ENCODE results near the gene PTPRM. TPM values are rescaled to one million over a fixed set of nuclear protein-coding genes. Genes with fewer than 3 reads are reported as not detected.

PTPRM gene
- total and polyA plus RNA-seq, 2 of the 4 experiments (the other 2 are of a cell fraction), result 28.3 to 51.2 TPM

DNA sequence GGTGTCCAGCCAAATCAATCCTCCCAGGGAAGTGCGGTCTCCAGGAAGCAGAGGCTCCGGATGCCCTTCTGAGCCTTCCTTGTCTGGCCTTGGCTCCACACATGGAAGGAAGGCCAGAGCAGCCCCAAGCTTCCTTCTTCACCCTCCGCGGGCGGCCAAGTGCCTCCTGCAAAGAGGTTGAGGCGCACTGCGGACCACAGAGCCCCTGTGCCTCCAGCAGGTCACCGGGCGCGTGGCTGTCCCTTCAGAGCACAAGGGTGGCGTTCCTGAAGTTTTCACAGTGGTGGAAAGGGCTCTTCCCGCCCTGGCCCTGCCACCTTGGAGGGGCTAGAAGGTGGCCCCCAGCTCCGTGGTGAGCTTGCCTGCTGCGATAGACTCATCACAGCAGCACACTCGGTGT lies 866.2 kb downstream of the PTPRM start:
- no peaks in the 10 kb centered on the region for H3K4me1 ChIP-seq (ENCODE audit: control insufficient read depth, insufficient read depth, low read length)
- no peak for ATAC-seq (ENCODE audit: low read depth)
- H3K9me3 ChIP-seq (ENCODE audit: control insufficient read depth, insufficient read depth, low read length), result no peaks in the 10 kb centered on the region
- H3K36me3 ChIP-seq (ENCODE audit: control insufficient read depth, insufficient read depth, low read length), result no peaks in the 10 kb centered on the region
- H3K23ac ChIP-seq (ENCODE audit: low read depth, low read length), result no peak overlapping the region
- dilution Hi-C loops (cut with HindIII; ENCODE audit: low sequenced_read_pairs, unreplicated experiment), result no loop called here
- H2AK5ac ChIP-seq (ENCODE audit: low read depth, low read length), result no peak overlapping the region
- BruUV-seq (replicated peaks), result no TSS peak
- H4K20me1 ChIP-seq (ENCODE audit: insufficient read depth, low read length), result no peaks in the 10 kb centered on the region
- no peak overlapping the region for H3K27ac ChIP-seq (ENCODE audit: insufficient read depth, low read length)
- in situ Hi-C loops (cut with MboI; ENCODE audit: low sequenced_read_pairs), result no loop called here
- H3K9ac ChIP-seq (ENCODE audit: low read depth, low read length), result no peak overlapping the region
- H2BK120ac ChIP-seq (ENCODE audit: low read depth, low read length), result no peak overlapping the region
- H3K79me1 ChIP-seq (ENCODE audit: low read depth in 1 of 2, low read length in 2 of 2), result no peaks in the 10 kb centered on the region
- no peak overlapping the region for H3K56ac ChIP-seq (ENCODE audit: extremely low read depth, insufficient read depth, low read length)
- no peak overlapping the region for H4K8ac ChIP-seq (ENCODE audit: low read depth in 2 of 2, low read length in 2 of 2)
- no peak overlapping the region for H3K4me2 ChIP-seq (ENCODE audit: low read depth, low read length)
- no peak overlapping the region for H2BK15ac ChIP-seq (ENCODE audit: low read depth, low read length)
- H4K91ac ChIP-seq (ENCODE audit: insufficient read depth, low read depth, low read length), result no peak overlapping the region
- H3K27me3 ChIP-seq (ENCODE audit: control insufficient read depth, insufficient read depth, low read length), result peaks cover 61% of the 10 kb centered on the region
- ChIA-PET POLR2A (ENCODE audit: unreplicated experiment) (no interaction called here), CTCF (no interaction called here)
- H2AK9ac ChIP-seq (replicated peaks; ENCODE audit: low read depth, low read length, poor library complexity), result no peak overlapping the region
- no peak overlapping the region for H3K4ac ChIP-seq (ENCODE audit: low read depth, low read length)
- TF ChIP-seq SMC3 (IDR thresholded peaks at IDR 0.05; ENCODE audit: low read depth, low read length) (no peak), BHLHE40 (IDR thresholded peaks at IDR 0.05; ENCODE audit: low read depth, low read length) (no peak), NFE2L2 (IDR thresholded peaks at IDR 0.05; ENCODE audit: low read depth, low read length) (no peak), CEBPB (IDR thresholded peaks at IDR 0.05; ENCODE audit: low read depth, low read length) (no peak), CTCF (conservative IDR thresholded peaks at IDR 0.05; ENCODE audit: low read depth, low read length) (no peak), MXI1 (IDR thresholded peaks at IDR 0.05; ENCODE audit: borderline replicate concordance, low read depth, low read length) (no peak), CHD1 (IDR thresholded peaks at IDR 0.05; ENCODE audit: low read depth, low read length) (no peak), MAFK (IDR thresholded peaks at IDR 0.05; ENCODE audit: low read depth, low read length) (no peak), MAZ (IDR thresholded peaks at IDR 0.05; ENCODE audit: borderline replicate concordance, low read depth, low read length) (no peak), FOS (IDR thresholded peaks at IDR 0.05; ENCODE audit: low read depth, low read length) (no peak), RFX5 (IDR thresholded peaks at IDR 0.05; ENCODE audit: low read depth, low read length) (no peak), RCOR1 (IDR thresholded peaks at IDR 0.05; ENCODE audit: insufficient replicate concordance, low read length) (no peak), RAD21 (IDR thresholded peaks at IDR 0.05; ENCODE audit: low read length) (no peak), POLR2A (IDR thresholded peaks at IDR 0.05; ENCODE audit: low read depth, low read length) (no peak)
- TF ChIP-seq, protein P1, sequence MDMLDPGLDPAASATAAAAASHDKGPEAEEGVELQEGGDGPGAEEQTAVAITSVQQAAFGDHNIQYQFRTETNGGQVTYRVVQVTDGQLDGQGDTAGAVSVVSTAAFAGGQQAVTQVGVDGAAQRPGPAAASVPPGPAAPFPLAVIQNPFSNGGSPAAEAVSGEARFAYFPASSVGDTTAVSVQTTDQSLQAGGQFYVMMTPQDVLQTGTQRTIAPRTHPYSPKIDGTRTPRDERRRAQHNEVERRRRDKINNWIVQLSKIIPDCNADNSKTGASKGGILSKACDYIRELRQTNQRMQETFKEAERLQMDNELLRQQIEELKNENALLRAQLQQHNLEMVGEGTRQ (IDR thresholded peaks at IDR 0.05; ENCODE audit: low read depth, low read length), result no peak
- TF ChIP-seq, protein P2, sequence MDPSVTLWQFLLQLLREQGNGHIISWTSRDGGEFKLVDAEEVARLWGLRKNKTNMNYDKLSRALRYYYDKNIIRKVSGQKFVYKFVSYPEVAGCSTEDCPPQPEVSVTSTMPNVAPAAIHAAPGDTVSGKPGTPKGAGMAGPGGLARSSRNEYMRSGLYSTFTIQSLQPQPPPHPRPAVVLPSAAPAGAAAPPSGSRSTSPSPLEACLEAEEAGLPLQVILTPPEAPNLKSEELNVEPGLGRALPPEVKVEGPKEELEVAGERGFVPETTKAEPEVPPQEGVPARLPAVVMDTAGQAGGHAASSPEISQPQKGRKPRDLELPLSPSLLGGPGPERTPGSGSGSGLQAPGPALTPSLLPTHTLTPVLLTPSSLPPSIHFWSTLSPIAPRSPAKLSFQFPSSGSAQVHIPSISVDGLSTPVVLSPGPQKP (IDR thresholded peaks at IDR 0.05; ENCODE audit: borderline replicate concordance, low read depth, low read length), result no peak
- H3K4me3 ChIP-seq (ENCODE audit: insufficient read depth, low read depth, low read length), result no peak overlapping the region
- 78% methylated on average over 9 of the region's 15 CpGs; no CpG with 5 or more reads in 1 of the 2 experiments for WGBS, 2 experiments (ENCODE audit: extremely low coverage in 2 of 2, insufficient read length in 1 of 2)
- no peak overlapping the region for H2BK20ac ChIP-seq (ENCODE audit: low read depth, low read length)
- H4K5ac ChIP-seq (ENCODE audit: low read depth, low read length), result no peak overlapping the region
- no peak overlapping the region for H2AFZ ChIP-seq (replicated peaks; ENCODE audit: low read length, poor library complexity)
- no peak overlapping the region for H3K14ac ChIP-seq (replicated peaks; ENCODE audit: low read depth, low read length)
- H3K18ac ChIP-seq (ENCODE audit: low read depth, low read length), result no peak overlapping the region
- H3K9me1 ChIP-seq (ENCODE audit: insufficient read depth, low read length), result no peaks in the 10 kb centered on the region
- DNase-seq, result no peak
- intact Hi-C loops (cut with micrococcal nuclease), result no loop called here
- H2BK5ac ChIP-seq (ENCODE audit: low read depth, low read length, poor library complexity, severe bottlenecking), result no peak overlapping the region
